HG03439 (cell line): ENCODE results near the gene HCRTR1.

ENCODE experiments used
- ATAC-seq: cut with Tn5 transposase; IDR thresholded peaks from one replicate; pipeline ENCODE4 v1.9.1; 2021; ENCODE audit warnings: mild to moderate bottlenecking, moderate library complexity; ENCODE audit not compliant: unreplicated experiment

The HCRTR1 gene

GRCh38 chr1:31617218-31617915 lies at the start of gene HCRTR1:
Gene HCRTR1, plus strand, starts transcription at chr1:31617689. Its CDS starts 1,504 bp downstream, at chr1:31619193.
- no peak for ATAC-seq

- ATAC-seq: no peak
Observed at GRCh38 chr1:31567956-31568570, 49.4 kb upstream of the HCRTR1 start.

GRCh38 chr1:31568895-31569595 lies 48.4 kb upstream of the HCRTR1 start:
- no peak for ATAC-seq

- ATAC-seq: no peak
Observed at GRCh38 chr1:31569596-31570173, 47.8 kb upstream of the HCRTR1 start.

DNA sequence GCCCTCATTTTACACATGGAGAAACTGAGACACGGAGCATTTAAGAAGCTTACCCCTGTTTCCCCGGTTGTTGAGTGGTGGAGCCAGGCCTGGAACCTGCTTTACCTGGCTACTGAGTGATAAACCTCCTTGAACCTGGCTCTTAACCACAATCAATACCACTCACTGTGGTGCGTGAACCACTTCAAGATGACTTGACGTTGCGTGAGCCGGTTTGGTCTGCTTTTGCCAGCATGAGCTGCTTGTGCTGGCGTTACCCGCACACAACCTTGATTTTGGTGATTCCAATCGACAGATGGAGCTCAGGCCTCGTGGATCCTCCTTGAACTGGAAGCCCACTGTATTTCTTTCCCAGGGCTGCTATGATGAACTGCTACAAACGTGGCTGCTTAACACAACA lies 47.3 kb upstream of the HCRTR1 start:
- ATAC-seq: no peak

- no peak for ATAC-seq
Observed at GRCh38 chr1:31570906-31571305, 46.6 kb upstream of the HCRTR1 start.

GRCh38 chr1:31571340-31572295 lies 45.9 kb upstream of the HCRTR1 start:
- ATAC-seq: no peak

GRCh38 chr1:31572323-31573104 lies 45.0 kb upstream of the HCRTR1 start:
- ATAC-seq: no peak

DNA sequence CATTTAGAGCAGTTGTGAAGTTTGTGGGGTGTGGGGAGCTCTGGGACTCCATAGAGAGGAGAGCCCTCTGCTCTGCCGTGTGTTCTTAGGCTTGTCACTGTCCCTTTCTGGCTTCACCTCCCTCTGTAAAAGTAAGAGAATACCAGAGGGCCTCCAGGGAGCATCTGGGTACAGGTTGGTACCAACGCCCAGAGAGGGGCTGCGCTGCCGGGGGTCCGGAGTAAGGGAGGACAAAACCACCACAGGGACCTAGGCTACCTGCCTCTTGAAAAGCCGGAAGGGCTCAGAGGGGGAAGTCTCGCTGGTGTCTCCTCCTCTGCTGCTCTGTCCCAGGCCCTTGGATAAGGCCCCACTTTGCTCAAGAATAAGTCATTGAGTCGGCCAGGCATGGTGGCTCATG lies 44.2 kb upstream of the HCRTR1 start:
- no peak for ATAC-seq

- ATAC-seq: no peak
Observed at GRCh38 chr1:31574749-31575368, 42.6 kb upstream of the HCRTR1 start.

DNA sequence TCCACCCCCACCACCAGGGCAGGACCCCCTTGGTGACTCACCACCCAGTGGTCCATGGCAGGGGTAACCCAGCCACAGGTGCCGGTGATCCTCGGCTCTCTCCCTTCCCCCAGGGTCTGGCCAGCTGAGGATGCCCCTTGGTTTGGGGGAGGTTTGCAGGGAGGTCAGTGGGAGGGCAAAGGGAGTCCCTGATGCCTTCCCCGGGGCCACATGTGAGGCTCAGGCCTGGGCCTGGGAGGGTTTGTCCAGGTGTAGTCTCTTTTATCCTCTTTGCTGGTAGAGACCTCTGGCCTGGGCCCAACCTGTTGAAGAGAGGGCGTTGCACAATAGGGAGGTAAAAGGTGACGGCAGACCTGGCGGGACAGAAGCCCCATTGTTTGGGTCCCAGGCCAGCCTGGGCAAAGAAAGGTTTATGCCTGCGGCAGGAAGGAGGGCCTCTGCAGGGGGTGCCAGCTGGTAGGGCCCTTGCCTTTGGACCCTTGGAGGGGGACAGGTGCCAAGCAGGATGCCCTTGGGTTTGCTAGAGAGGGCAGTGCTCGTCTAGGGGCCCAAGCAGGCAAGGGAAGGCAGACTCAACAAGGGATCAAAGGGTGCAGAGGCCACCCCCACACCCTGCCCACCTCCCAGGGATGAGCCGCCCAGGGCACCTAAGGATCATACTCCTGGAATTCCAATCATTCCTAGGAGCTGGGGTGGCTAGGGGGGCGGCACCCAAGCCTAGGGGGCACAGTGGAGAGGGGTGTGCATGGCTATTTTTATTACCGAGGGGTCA lies 41.9 kb upstream of the HCRTR1 start:
- ATAC-seq: no peak

- no peak for ATAC-seq
Observed at GRCh38 chr1:31576201-31576669, 41.3 kb upstream of the HCRTR1 start, which contains the start of gene TINAGL1. Gene TINAGL1, plus strand, starts transcription at chr1:31576515. Its CDS starts 634 bp downstream, at chr1:31577149.

GRCh38 chr1:31576743-31577455 lies 40.6 kb upstream of the HCRTR1 start:
- ATAC-seq: no peak

DNA sequence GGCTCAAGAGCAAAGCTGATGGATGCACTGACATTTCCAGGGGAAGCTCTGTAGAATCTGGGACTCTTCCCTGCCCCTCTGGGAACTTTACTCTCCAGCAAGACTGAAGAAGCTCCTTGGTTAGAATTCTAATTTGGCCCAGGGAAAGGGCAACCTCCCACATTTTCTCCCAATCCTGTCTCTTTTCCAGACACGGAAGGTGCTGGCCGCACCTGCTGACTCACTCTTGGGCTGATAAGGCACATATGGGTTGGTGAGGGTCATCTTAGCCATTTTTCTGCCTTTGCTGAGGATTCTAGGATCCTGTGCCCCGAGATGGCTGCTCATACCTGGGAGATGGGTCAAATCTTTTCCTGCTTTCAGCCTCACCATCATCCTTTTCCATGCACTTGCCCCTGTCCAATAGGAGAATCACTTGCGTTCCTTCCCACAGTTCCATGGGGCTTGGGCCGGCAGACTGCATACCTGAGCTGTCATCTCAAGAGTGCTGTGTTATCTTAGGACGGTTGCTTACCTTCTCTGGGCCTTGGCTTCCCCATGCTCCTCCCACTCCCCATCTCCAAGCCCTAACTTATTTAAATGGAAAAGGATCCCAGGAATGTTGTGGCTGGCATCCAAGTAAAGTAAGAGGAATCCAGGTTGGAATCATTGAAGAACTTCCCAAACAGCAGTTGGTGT lies 39.8 kb upstream of the HCRTR1 start:
- no peak for ATAC-seq

DNA sequence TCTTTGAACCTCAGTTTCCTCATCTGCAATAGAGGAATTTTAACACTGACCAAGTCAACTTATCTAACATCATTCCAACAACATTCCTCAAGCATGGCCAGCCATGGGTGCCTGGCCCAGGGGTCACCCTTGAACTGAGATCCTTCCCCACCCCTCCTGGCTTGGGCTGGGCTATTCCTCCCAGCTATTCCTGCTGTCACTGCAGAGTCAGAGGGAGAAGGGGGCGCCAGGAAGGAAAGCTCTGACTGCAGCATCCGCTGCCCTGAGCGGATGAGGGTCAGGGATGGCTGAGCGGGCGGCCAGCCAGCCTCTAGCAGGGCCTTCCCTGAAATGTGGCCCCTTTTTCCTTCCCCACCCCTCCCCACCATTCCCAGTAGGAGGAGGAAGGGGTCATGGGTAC lies 38.1 kb upstream of the HCRTR1 start:
- ATAC-seq: no peak

DNA sequence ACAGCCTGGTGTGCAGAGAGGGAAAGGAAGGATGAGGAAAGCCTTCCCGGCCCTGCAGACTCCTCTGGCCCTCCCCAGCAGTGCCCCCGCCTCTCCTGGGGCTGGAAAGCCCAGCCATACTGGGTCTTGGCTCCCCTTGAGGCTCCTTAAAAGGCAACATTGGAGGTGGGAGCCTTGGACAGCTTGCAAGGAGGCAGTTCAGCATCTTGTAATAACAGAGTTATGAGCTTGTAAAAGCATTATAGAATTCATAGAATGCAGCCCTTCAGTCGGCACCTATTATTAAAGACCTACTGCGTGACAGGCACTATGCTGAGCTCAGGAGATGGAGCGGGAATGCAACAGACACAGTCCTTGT lies 37.0 kb upstream of the HCRTR1 start:
- ATAC-seq: no peak

GRCh38 chr1:31580891-31581603 lies 36.4 kb upstream of the HCRTR1 start:
- no peak for ATAC-seq
